ENCODE measurements around the gene DNM3. TPM values are rescaled to one million over a fixed set of nuclear protein-coding genes. Genes with fewer than 3 reads are reported as not detected.

DNM3 gene
- total and polyA plus RNA-seq, 9 of the 15 experiments (the other 6 are each of a cell fraction or from before 2014, with no cell fraction given) = 0.08 to 0.36 (median 0.22) TPM; not detected in 1

DNA sequence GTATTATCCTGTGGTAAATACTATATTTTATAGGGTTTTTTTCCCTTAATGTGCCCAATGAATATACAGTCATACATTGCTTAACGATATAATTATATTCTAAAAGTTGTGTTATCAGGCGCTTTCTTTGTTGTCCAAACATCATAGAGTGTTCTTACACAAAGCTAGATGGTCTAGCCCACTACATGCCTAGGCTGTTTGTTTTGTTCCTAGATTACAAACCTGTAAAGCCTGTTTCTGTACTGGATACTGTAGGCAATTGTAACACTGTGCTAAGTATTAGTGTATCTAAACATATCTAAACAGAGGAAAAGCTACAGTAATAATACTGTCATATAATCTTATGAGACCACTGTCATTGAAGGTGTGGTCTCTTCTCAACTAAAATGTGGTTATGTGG lies 336.6 kb downstream of the DNM3 start:
- H3K36me3 ChIP-seq (ENCODE audit: control insufficient read depth, insufficient read depth, low read length) = no peaks in the 10 kb centered on the region
- H3K9me3 ChIP-seq (replicated peaks; ENCODE audit: control insufficient read depth, insufficient read depth, low read depth, low read length) = no peaks in the 10 kb centered on the region
- DNase-seq (ENCODE audit: extremely low read depth in 1 of 4, low spot score in 3 of 4) = no peak
- no peak overlapping the region for H3K4me2 ChIP-seq (ENCODE audit: insufficient read depth, low read length)
- POLR2A ChIA-PET = no interaction called here
- no peaks in the 10 kb centered on the region for H3K79me2 ChIP-seq (ENCODE audit: control insufficient read depth, insufficient read depth, low read length)
- H4K20me1 ChIP-seq (replicated peaks; ENCODE audit: control insufficient read depth, insufficient read depth, low read length) = no peaks in the 10 kb centered on the region
- no peaks in the 10 kb centered on the region for H3K9me1 ChIP-seq (ENCODE audit: control insufficient read depth, insufficient read depth, low read length)
- no peaks in the 10 kb centered on the region for H3K27me3 ChIP-seq (ENCODE audit: control insufficient read depth in 2 of 2, insufficient read depth in 2 of 2, low read length in 2 of 2)
- H2AFZ ChIP-seq (ENCODE audit: low read depth, low read length) = no peak overlapping the region
- intact Hi-C loops (cut with micrococcal nuclease) (no loop called here), in situ Hi-C loops (cut with MboI) (no loop called here)
- no peaks in the 10 kb centered on the region for H3K4me1 ChIP-seq (replicated peaks in 1 of 2; ENCODE audit: control insufficient read depth in 2 of 2, insufficient read depth in 2 of 2, low read length in 2 of 2)
- H3K9ac ChIP-seq (ENCODE audit: insufficient read depth in 1 of 2, low read depth in 2 of 2, low read length in 2 of 2) = no peak overlapping the region
- no TSS peak for BruUV-seq (replicated peaks)
- ATAC-seq = no peak
- no peak for FAIRE-seq
- WGBS (ENCODE audit: insufficient coverage, low coverage, missing lambda C conversion rate) = 0% methylated on average over 2 of the region's 2 CpGs
- CTCF ChIA-PET (ENCODE audit: low intra/inter-chr PET ratio) = no interaction called here
- no peak overlapping the region for H3K27ac ChIP-seq (ENCODE audit: extremely low read depth, low read depth, low read length)
- no peak overlapping the region for H3K4me3 ChIP-seq
- TF ChIP-seq, protein P1, sequence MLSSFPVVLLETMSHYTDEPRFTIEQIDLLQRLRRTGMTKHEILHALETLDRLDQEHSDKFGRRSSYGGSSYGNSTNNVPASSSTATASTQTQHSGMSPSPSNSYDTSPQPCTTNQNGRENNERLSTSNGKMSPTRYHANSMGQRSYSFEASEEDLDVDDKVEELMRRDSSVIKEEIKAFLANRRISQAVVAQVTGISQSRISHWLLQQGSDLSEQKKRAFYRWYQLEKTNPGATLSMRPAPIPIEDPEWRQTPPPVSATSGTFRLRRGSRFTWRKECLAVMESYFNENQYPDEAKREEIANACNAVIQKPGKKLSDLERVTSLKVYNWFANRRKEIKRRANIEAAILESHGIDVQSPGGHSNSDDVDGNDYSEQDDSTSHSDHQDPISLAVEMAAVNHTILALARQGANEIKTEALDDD (IDR thresholded peaks at IDR 0.05) = no peak
- no peak for TF ChIP-seq RNF2 (IDR thresholded peaks at IDR 0.05)
- TF ChIP-seq NCOA4 (IDR thresholded peaks at IDR 0.05; ENCODE audit: partially characterized antibody) = no peak
- TF ChIP-seq ZNF445 (CRISPR knock-in tag; IDR thresholded peaks at IDR 0.05; ENCODE audit: low read depth) = no peak
- TF ChIP-seq CCAR2 (IDR thresholded peaks at IDR 0.05; ENCODE audit: low read depth, low read length) = no peak
- TF ChIP-seq ZNF146 (CRISPR knock-in tag; IDR thresholded peaks at IDR 0.05; ENCODE audit: unreplicated experiment) = no peak
- TF ChIP-seq, protein P2, sequence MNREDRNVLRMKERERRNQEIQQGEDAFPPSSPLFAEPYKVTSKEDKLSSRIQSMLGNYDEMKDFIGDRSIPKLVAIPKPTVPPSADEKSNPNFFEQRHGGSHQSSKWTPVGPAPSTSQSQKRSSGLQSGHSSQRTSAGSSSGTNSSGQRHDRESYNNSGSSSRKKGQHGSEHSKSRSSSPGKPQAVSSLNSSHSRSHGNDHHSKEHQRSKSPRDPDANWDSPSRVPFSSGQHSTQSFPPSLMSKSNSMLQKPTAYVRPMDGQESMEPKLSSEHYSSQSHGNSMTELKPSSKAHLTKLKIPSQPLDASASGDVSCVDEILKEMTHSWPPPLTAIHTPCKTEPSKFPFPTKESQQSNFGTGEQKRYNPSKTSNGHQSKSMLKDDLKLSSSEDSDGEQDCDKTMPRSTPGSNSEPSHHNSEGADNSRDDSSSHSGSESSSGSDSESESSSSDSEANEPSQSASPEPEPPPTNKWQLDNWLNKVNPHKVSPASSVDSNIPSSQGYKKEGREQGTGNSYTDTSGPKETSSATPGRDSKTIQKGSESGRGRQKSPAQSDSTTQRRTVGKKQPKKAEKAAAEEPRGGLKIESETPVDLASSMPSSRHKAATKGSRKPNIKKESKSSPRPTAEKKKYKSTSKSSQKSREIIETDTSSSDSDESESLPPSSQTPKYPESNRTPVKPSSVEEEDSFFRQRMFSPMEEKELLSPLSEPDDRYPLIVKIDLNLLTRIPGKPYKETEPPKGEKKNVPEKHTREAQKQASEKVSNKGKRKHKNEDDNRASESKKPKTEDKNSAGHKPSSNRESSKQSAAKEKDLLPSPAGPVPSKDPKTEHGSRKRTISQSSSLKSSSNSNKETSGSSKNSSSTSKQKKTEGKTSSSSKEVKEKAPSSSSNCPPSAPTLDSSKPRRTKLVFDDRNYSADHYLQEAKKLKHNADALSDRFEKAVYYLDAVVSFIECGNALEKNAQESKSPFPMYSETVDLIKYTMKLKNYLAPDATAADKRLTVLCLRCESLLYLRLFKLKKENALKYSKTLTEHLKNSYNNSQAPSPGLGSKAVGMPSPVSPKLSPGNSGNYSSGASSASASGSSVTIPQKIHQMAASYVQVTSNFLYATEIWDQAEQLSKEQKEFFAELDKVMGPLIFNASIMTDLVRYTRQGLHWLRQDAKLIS (CRISPR knock-in tag; IDR thresholded peaks at IDR 0.05) = no peak
- no peak for TF ChIP-seq ZNF644 (tag; IDR thresholded peaks at IDR 0.05; ENCODE audit: low read depth)
- no peak for TF ChIP-seq TAL1 (IDR thresholded peaks at IDR 0.05)
- TF ChIP-seq ZNF696 (CRISPR knock-in tag; conservative IDR thresholded peaks at IDR 0.05) = no peak
- no peak for TF ChIP-seq NFE2 (IDR thresholded peaks at IDR 0.05; ENCODE audit: low read depth)
- no peak for TF ChIP-seq XRCC4 (IDR thresholded peaks at IDR 0.05; ENCODE audit: extremely low read depth, insufficient read depth, insufficient read length)
- TF ChIP-seq, protein P3, sequence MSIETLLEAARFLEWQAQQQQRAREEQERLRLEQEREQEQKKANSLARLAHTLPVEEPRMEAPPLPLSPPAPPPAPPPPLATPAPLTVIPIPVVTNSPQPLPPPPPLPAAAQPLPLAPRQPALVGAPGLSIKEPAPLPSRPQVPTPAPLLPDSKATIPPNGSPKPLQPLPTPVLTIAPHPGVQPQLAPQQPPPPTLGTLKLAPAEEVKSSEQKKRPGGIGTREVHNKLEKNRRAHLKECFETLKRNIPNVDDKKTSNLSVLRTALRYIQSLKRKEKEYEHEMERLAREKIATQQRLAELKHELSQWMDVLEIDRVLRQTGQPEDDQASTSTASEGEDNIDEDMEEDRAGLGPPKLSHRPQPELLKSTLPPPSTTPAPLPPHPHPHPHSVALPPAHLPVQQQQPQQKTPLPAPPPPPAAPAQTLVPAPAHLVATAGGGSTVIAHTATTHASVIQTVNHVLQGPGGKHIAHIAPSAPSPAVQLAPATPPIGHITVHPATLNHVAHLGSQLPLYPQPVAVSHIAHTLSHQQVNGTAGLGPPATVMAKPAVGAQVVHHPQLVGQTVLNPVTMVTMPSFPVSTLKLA (conservative IDR thresholded peaks at IDR 0.05) = no peak
- TF ChIP-seq NONO (IDR thresholded peaks at IDR 0.05; ENCODE audit: low read depth in 2 of 2, low read length in 1 of 2) = no peak
- no peak for TF ChIP-seq HINFP (tag; conservative IDR thresholded peaks at IDR 0.05; ENCODE audit: low read depth)
- no peak for TF ChIP-seq ZBTB1 (CRISPR knock-in tag; IDR thresholded peaks at IDR 0.05; ENCODE audit: borderline replicate concordance, low read depth)
